HUES48 (cell line): Measurements from ENCODE around the gene PLCL1.
"Not testable (repeated sequence)": the region's sequence is repeated elsewhere in the genome, so short reads cannot be mapped to it uniquely, and the experiment has no call there.

Experiments
- H3K27ac ChIP-seq: one replicate; pipeline ENCODE4 v1.7.0; 2013; ENCODE audit warnings: low read depth, low read length, inconsistent platforms
- H3K27me3 ChIP-seq: 2 replicates; pipeline ENCODE4 v1.6.1; 2013; ENCODE audit warnings: mild to moderate bottlenecking, low read length; ENCODE audit not compliant: control insufficient read depth, insufficient read depth
- H3K36me3 ChIP-seq: 2 replicates; pipeline ENCODE4 v1.6.1; 2013; ENCODE audit warnings: low read length; ENCODE audit not compliant: control insufficient read depth, insufficient read depth
- H3K4me1 ChIP-seq: 2 replicates; pipeline ENCODE4 v1.6.1; 2013; ENCODE audit warnings: mild to moderate bottlenecking, low read length; ENCODE audit not compliant: control insufficient read depth, insufficient read depth
- H3K4me3 ChIP-seq: 2 replicates; pipeline ENCODE4 v1.5.1; 2013; ENCODE audit warnings: mild to moderate bottlenecking, low read depth, low read length
- H3K9ac ChIP-seq: 2 replicates; pipeline ENCODE4 v1.6.1; 2013; ENCODE audit warnings: mild to moderate bottlenecking, low read depth, low read length, moderate library complexity
- H3K9me3 ChIP-seq: 2 replicates; pipeline ENCODE4 v1.6.1; 2013; ENCODE audit warnings: low read length; ENCODE audit not compliant: control insufficient read depth, insufficient read depth

The PLCL1 gene

GRCh38 chr2:197810491-197810890 lies 6.1 kb downstream of the PLCL1 start:
- peaks cover 27% of the 10 kb centered on the region for H3K27me3 ChIP-seq
- no peaks in the 10 kb centered on the region for H3K36me3 ChIP-seq
- H3K4me3 ChIP-seq: no peak overlapping the region
- no peak overlapping the region for H3K9ac ChIP-seq
- no peak overlapping the region for H3K27ac ChIP-seq
- no peaks in the 10 kb centered on the region for H3K4me1 ChIP-seq
- no peaks in the 10 kb centered on the region for H3K9me3 ChIP-seq

GRCh38 chr2:197813093-197813787 lies 8.8 kb downstream of the PLCL1 start:
- H3K9me3 ChIP-seq: no peaks in the 10 kb centered on the region
- H3K4me1 ChIP-seq: no peaks in the 10 kb centered on the region
- no peak overlapping the region for H3K9ac ChIP-seq
- H3K36me3 ChIP-seq: no peaks in the 10 kb centered on the region
- H3K4me3 ChIP-seq: no peak overlapping the region
- H3K27me3 ChIP-seq: no peaks in the 10 kb centered on the region
- H3K27ac ChIP-seq: no peak overlapping the region

- no peak overlapping the region for H3K9ac ChIP-seq
- no peak overlapping the region for H3K4me3 ChIP-seq
- no peaks in the 10 kb centered on the region for H3K36me3 ChIP-seq
- no peaks in the 10 kb centered on the region for H3K27me3 ChIP-seq
- no peaks in the 10 kb centered on the region for H3K4me1 ChIP-seq
- H3K9me3 ChIP-seq: no peaks in the 10 kb centered on the region
- H3K27ac ChIP-seq: no peak overlapping the region
Observed at GRCh38 chr2:197814526-197814925, 10.1 kb downstream of the PLCL1 start.

GRCh38 chr2:197821550-197822289 lies 17.3 kb downstream of the PLCL1 start:
- Histone ChIP-seq H3K27me3 (no peaks in the 10 kb centered on the region), H3K4me3 (no peak overlapping the region), H3K27ac (no peak overlapping the region), H3K9ac (no peak overlapping the region), H3K36me3 (no peaks in the 10 kb centered on the region), H3K9me3 (no peaks in the 10 kb centered on the region), H3K4me1 (no peaks in the 10 kb centered on the region)

- Histone ChIP-seq H3K27me3 (no peaks in the 10 kb centered on the region), H3K27ac (no peak overlapping the region), H3K9me3 (no peaks in the 10 kb centered on the region), H3K9ac (no peak overlapping the region), H3K4me1 (no peaks in the 10 kb centered on the region), H3K36me3 (no peaks in the 10 kb centered on the region), H3K4me3 (no peak overlapping the region)
Observed at GRCh38 chr2:197822333-197822732, 17.9 kb downstream of the PLCL1 start.

- no peak overlapping the region for H3K9ac ChIP-seq
- no peaks in the 10 kb centered on the region for H3K36me3 ChIP-seq
- H3K4me1 ChIP-seq: no peaks in the 10 kb centered on the region
- H3K4me3 ChIP-seq: no peak overlapping the region
- H3K9me3 ChIP-seq: no peaks in the 10 kb centered on the region
- H3K27me3 ChIP-seq: no peaks in the 10 kb centered on the region
- no peak overlapping the region for H3K27ac ChIP-seq
Observed at GRCh38 chr2:197827618-197828017, 23.2 kb downstream of the PLCL1 start.

GRCh38 chr2:197828464-197829135 lies 24.2 kb downstream of the PLCL1 start:
- no peaks in the 10 kb centered on the region for H3K9me3 ChIP-seq
- no peak overlapping the region for H3K4me3 ChIP-seq
- H3K27me3 ChIP-seq: no peaks in the 10 kb centered on the region
- H3K4me1 ChIP-seq: no peaks in the 10 kb centered on the region
- no peak overlapping the region for H3K9ac ChIP-seq
- no peaks in the 10 kb centered on the region for H3K36me3 ChIP-seq
- H3K27ac ChIP-seq: no peak overlapping the region

GRCh38 chr2:197834771-197835170 lies 30.4 kb downstream of the PLCL1 start:
- not testable (repeated sequence) for H3K27me3 ChIP-seq, H3K27ac ChIP-seq, H3K9ac ChIP-seq, H3K36me3 ChIP-seq, H3K9me3 ChIP-seq, H3K4me1 ChIP-seq, H3K4me3 ChIP-seq

GRCh38 chr2:197835293-197835692 lies 30.9 kb downstream of the PLCL1 start:
- no peaks in the 10 kb centered on the region for H3K9me3 ChIP-seq
- H3K4me3 ChIP-seq: no peak overlapping the region
- no peak overlapping the region for H3K9ac ChIP-seq
- no peaks in the 10 kb centered on the region for H3K27me3 ChIP-seq
- H3K27ac ChIP-seq: no peak overlapping the region
- H3K4me1 ChIP-seq: no peaks in the 10 kb centered on the region
- no peaks in the 10 kb centered on the region for H3K36me3 ChIP-seq

GRCh38 chr2:197838036-197838435 lies 33.6 kb downstream of the PLCL1 start:
- Histone ChIP-seq H3K9me3 (no peaks in the 10 kb centered on the region), H3K27ac (no peak overlapping the region), H3K4me3 (no peak overlapping the region), H3K36me3 (no peaks in the 10 kb centered on the region), H3K4me1 (no peaks in the 10 kb centered on the region), H3K9ac (no peak overlapping the region), H3K27me3 (no peaks in the 10 kb centered on the region)

GRCh38 chr2:197838579-197838978 lies 34.2 kb downstream of the PLCL1 start:
- no peaks in the 10 kb centered on the region for H3K9me3 ChIP-seq
- H3K27me3 ChIP-seq: no peaks in the 10 kb centered on the region
- no peak overlapping the region for H3K9ac ChIP-seq
- no peak overlapping the region for H3K4me3 ChIP-seq
- H3K36me3 ChIP-seq: no peaks in the 10 kb centered on the region
- no peak overlapping the region for H3K27ac ChIP-seq
- no peaks in the 10 kb centered on the region for H3K4me1 ChIP-seq
